NAMALWA (cell line): ENCODE results near the gene RPL39.
"Not testable (repeated sequence)": the region's sequence is repeated elsewhere in the genome, so short reads cannot be mapped to it uniquely, and the experiment has no call there.

ENCODE experiments used
- DNase-seq: peaks from one replicate; pipeline ENCODE4 v3.0.0-alpha.2; 2015; ENCODE audit warnings: low spot score

RPL39 gene

GRCh38 chrX:119763181-119763580 is 28.2 kb downstream of the RPL39 start:
- no peak for DNase-seq

GRCh38 chrX:119762718-119763117 is 28.7 kb downstream of the RPL39 start:
- peak; percentile 36 for DNase-seq

DNA sequence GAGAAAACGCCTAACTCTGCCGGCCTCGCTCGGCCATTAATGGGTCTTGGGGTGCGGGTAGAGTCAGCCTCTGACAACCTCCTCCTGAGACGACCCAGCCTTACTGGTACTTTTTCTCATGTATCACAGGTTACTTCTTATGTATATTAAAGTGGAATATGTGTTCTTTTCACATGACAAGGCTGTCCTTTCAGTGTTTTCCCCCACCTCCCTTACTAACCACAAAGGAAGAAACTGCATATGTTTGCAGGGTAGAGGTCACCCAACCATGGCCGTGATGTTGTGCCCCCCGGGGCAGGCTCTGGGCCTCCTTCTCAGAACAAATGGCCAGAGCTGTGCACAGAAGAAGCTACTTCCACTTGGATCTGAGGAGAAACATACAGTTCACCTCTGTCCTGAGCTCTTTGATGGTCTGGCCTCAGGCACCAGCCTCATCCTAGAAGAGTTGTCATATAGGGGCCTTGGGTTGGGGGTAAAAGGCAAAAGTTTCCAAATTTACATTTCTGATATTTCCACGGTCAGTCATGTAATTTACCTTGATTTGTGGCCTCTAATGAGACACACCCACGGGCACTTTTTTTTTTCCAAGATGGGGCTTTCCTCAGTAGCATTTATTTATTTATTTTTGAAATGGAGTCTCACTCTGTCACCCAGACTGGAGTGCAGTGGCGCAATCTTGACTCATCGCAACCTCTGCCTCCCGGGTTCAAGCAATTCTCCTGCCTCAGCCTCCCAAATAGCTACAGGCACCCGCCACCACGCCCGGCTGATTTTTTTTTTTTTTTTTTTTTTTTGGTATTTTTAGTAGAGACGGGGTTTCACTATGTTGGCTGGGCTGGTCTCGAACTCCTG is 31.2 kb downstream of the RPL39 start:
- peak; percentile 62 for DNase-seq

GRCh38 chrX:119759248-119759766 is 32.1 kb downstream of the RPL39 start:
- DNase-seq = no peak

DNA sequence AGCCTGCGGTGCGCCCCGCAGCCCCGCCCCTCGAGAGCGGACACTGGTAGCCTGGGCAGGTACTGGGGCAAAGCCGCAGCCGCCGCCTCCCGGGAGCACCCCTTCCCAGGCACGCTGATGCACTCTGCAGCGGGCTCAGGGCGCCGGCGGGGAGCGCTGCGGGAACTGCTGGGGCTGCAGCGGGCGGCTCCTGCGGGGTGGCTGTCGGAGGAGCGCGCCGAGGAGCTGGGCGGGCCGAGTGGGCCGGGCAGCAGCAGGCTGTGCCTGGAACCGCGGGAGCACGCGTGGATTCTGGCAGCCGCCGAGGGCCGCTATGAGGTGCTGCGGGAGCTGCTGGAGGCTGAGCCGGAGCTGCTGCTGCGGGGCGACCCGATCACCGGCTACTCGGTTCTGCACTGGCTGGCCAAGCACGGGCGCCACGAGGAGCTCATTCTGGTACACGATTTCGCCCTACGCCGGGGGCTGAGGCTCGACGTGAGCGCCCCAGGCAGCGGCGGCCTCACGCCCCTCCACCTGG is 32.6 kb downstream of the RPL39 start:
- no peak for DNase-seq

DNA sequence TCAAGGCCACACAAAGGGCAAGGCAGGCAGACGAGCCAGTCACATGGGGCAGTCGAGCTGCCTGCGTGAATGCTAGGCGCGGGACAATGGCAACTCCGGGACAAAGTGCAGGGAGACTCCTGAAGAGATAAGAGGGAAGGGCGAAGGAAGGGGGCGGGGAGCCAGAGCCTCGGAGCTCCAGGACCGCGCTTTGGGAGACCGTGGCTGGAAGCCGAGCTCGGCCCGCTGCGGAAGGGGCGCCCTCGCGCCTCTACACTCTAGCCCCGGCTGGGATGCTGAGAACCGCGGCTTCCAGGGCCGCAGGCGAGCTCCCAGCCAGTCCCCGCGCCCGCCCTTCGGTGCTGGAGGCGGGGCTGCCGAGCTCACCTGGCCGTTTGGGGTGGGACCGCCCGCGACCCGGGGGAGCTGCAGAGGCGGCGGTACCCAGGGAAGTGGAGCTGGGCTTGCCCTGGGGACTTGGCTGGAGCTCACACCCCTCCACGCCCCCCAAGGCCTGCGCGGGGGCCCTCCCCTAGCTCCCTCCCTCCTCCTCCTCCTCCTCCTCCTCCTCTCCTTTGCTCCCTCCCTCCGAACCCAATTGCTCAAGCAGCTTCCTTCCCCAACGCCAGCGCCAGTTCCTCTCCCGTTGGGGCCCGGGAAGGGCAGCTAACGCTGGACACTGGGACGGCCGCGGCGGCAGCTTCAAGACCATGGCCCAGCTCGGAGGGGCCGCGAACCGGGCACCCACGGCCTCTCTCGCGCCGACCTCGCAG is 33.3 kb downstream of the RPL39 start, which contains the start of gene SOWAHD:
Gene SOWAHD, plus strand, starts transcription at position 610 of the 752 bp plus-strand sequence. Its CDS starts 80 bp downstream, at position 690.
- no peak for DNase-seq

GRCh38 chrX:119757646-119757978 is 33.8 kb downstream of the RPL39 start:
- DNase-seq = no peak

DNA sequence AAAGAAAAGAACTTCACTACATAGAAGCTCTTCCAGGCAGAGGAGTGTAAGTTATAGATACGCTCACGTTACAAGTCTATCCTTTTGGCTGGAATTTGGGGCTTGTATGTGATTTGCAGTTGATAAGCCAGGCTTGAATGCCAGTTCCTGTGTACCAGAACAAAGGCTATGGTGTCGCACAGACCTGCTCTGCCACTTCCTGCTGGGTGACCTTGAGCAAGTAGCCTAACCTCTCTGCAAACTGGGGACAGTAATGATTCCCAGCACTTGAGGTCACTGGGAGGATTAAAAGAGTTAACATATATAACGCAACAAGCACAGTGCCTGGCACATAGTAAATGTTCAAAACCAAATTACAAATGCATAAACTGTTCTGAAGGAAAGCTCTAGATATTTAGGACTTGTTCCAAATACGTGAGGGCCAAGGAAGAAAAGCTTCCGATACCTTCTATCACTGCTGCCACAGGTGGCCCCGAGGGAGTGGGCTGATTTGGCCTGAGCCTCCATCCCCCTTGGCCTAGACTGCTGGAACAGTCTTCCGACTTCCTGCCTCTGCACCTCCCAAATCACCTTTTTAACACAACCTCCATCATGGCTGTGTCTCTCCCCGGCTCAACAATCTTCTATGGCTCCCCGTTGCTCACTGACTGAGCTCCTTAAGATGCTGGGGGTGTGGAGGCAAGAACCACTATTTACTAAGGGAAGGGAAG is 34.3 kb downstream of the RPL39 start:
- DNase-seq = peak; percentile 29

DNA sequence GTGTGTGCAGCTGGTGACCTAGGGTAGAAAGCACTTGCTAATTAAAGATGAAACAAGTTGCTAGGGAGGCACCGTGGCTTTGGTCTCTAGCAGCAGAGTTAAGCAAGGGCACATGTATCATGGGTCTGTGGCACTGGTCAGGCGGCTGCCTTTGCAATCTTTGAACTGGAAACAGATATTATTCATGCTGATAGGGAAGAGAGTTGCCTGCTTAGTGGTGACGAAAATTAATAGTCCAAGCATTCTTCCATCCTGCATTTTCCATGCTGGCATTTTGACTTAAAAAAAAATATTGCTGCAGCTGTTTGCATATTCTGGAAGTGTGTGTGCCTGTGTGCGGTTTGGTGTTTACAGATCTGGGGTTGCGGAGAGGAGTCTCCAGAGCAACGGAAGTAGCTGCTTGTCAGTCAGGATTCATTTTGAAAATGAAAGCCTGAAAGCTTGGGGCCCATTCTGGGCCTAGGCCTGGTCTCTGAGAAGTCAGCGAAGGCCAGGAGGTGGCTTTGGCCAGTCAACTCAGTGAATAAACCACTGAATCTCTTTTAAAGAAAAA is 35.4 kb downstream of the RPL39 start:
- peak; percentile 86 for DNase-seq

GRCh38 chrX:119753639-119754257 is 37.7 kb downstream of the RPL39 start:
- DNase-seq = peak; percentile 90

DNA sequence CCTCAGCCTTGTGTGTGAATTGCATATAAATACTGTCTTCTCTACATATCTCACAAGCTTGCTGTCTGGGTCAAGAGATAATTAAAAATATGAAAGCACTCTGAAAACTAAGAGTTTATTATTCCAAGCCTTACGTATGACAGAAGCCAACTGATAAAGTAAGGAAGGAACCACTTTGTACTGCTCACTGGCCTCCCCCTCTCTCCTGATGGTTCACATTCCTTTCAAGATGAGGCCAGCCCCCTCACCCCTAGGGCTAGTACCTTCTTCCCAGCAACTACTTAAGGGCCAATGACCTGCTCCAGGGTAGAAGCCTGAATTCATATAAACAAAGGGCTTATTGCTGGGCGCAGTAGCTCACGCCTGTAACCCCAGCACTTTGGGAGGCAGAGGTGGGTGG is 38.4 kb downstream of the RPL39 start:
- no peak for DNase-seq

GRCh38 chrX:119750751-119751150 is 40.7 kb downstream of the RPL39 start:
- DNase-seq = not testable (repeated sequence)

- DNase-seq = not testable (repeated sequence)
Measured at GRCh38 chrX:119750131-119750530, 41.3 kb downstream of the RPL39 start.

DNA sequence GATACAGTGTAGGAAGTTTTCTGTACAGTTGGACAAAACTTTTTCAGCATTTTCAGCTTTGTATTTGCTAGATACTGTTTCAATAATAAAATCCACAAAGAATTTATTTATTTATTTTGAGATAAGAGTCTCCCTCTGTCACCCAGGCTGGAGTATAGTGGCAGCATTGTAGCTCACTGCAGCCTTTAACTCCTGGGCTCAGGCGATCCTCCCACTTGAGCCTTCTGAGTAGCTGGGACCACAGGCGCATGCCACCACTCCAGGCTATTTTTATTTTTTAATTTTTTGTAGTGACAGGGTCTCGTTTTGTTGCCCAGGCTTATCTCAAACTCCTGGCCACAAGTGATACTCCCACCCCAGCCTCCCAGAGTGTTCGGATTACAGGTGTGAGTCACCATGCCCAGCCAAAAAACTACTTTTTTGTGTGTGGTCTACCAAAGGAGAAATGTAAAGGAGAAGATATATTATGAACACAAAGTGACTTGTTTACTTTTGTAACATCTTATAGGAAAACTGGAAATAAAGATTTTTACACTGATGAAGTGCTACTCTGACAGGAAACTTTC is 46.1 kb downstream of the RPL39 start:
- no peak for DNase-seq

- no peak for DNase-seq
Measured at GRCh38 chrX:119738742-119739141, 52.7 kb downstream of the RPL39 start.
